ENCODE data around the gene TRAIP.

TRAIP gene

GRCh38 chr3:49886922-49887265 is 30.5 kb upstream of the TRAIP start:
- TF ChIP-seq CTCF (IDR thresholded peaks at IDR 0.05; ENCODE audit: low read depth, low read length, missing control alignments): no peak
- in situ Hi-C loops (cut with HindIII; ENCODE audit: low pct_ligation_motif_present, low sequenced_read_pairs): no loop called here
- H3K4me3 ChIP-seq (ENCODE audit: low read depth, low read length): no peak overlapping the region
- peaks cover 1% of the 10 kb centered on the region for H3K27me3 ChIP-seq (replicated peaks)
- DNase-seq: no peak
- H3K36me3 ChIP-seq (replicated peaks): no peaks in the 10 kb centered on the region
- no peak overlapping the region for H3K27ac ChIP-seq

GRCh38 chr3:49883998-49884397 is 27.6 kb upstream of the TRAIP start:
- no peak for DNase-seq
- peaks cover 4% of the 10 kb centered on the region for H3K27me3 ChIP-seq (replicated peaks)
- no peak overlapping the region for H3K4me3 ChIP-seq (ENCODE audit: low read depth, low read length)
- in situ Hi-C loops (cut with HindIII; ENCODE audit: low pct_ligation_motif_present, low sequenced_read_pairs): no loop called here
- no peak for TF ChIP-seq CTCF (IDR thresholded peaks at IDR 0.05; ENCODE audit: low read depth, low read length, missing control alignments)
- no peak overlapping the region for H3K27ac ChIP-seq
- no peaks in the 10 kb centered on the region for H3K36me3 ChIP-seq (replicated peaks)

GRCh38 chr3:49882166-49882565 is 25.8 kb upstream of the TRAIP start:
- TF ChIP-seq CTCF (IDR thresholded peaks at IDR 0.05; ENCODE audit: low read depth, low read length, missing control alignments): no peak
- peaks cover 4% of the 10 kb centered on the region for H3K27me3 ChIP-seq (replicated peaks)
- in situ Hi-C loops (cut with HindIII; ENCODE audit: low pct_ligation_motif_present, low sequenced_read_pairs): no loop called here
- H3K27ac ChIP-seq: no peak overlapping the region
- no peaks in the 10 kb centered on the region for H3K36me3 ChIP-seq (replicated peaks)
- DNase-seq: no peak
- H3K4me3 ChIP-seq (ENCODE audit: low read depth, low read length): no peak overlapping the region

GRCh38 chr3:49880581-49881315 is 24.4 kb upstream of the TRAIP start:
- H3K36me3 ChIP-seq (replicated peaks): no peaks in the 10 kb centered on the region
- in situ Hi-C loops (cut with HindIII; ENCODE audit: low pct_ligation_motif_present, low sequenced_read_pairs): no loop called here
- DNase-seq: no peak

GRCh38 chr3:49879721-49880120 is 23.4 kb upstream of the TRAIP start:
- DNase-seq: no peak
- no peak overlapping the region for H3K4me3 ChIP-seq (ENCODE audit: low read depth, low read length)
- H3K27me3 ChIP-seq (replicated peaks): peaks cover 4% of the 10 kb centered on the region

More at GRCh38 chr3:49880581-49881315, 24.4 kb upstream of the TRAIP start:
- no peak for TF ChIP-seq CTCF (IDR thresholded peaks at IDR 0.05; ENCODE audit: low read depth, low read length, missing control alignments)
- H3K27me3 ChIP-seq (replicated peaks): peaks cover 4% of the 10 kb centered on the region
- H3K4me3 ChIP-seq (ENCODE audit: low read depth, low read length): no peak overlapping the region
- H3K27ac ChIP-seq: no peak overlapping the region

More at GRCh38 chr3:49879721-49880120, 23.4 kb upstream of the TRAIP start:
- in situ Hi-C loops (cut with HindIII; ENCODE audit: low pct_ligation_motif_present, low sequenced_read_pairs): no loop called here
- Histone ChIP-seq H3K36me3 (replicated peaks) (no peaks in the 10 kb centered on the region), H3K27ac (no peak overlapping the region)
- no peak for TF ChIP-seq CTCF (IDR thresholded peaks at IDR 0.05; ENCODE audit: low read depth, low read length, missing control alignments)

Data from brain microvascular endothelial cell (primary cell).